NT2/D1 (cell line): Measurements from ENCODE around the gene DTNB.

Experiments
- SUZ12 ChIP-seq: IDR thresholded peaks from 2 replicates; pipeline ENCODE4 v1.6.1; 2011; ENCODE audit not compliant: insufficient read length, insufficient read depth; ENCODE audit errors: extremely low read depth
- YY1 ChIP-seq: IDR thresholded peaks from 2 replicates; pipeline ENCODE4 v1.6.1; 2011; ENCODE audit not compliant: insufficient read length, insufficient read depth
- ZNF274 ChIP-seq: IDR thresholded peaks from 2 replicates; pipeline ENCODE4 v1.6.1; 2011; ENCODE audit warnings: mild to moderate bottlenecking, low read depth, low read length

GRCh38 chr2:25410370-25410769, 263.0 kb downstream of the DTNB start:
- TF ChIP-seq ZNF274 = no peak
- no peak for TF ChIP-seq SUZ12
- TF ChIP-seq YY1 = no peak
